PC-3 (cell line): Measurements from ENCODE around the gene LRRC61. TPM values are rescaled to one million over a fixed set of nuclear protein-coding genes. Genes with fewer than 3 reads are reported as not detected.

ENCODE experiments used
- ATAC-seq: fragments of 200-7000 bp; cut with Tn5 transposase; 2 replicates; pipeline ENCODE4 v1.9.1; 2020; ENCODE audit warnings: mild to moderate bottlenecking, moderate library complexity
- BruUV-seq: library from RNA; stranded (reverse); fragments of 400-500 nt; replicated peaks from 2 replicates; lab custom pipeline; 2021; lab: Mats Ljungman, UMichigan
- CTCF ChIA-PET: fragments of 300-600 bp; sonication (Branson Sonifier 250); formaldehyde crosslinking; loops from one replicate; lab custom pipeline; 2022; ENCODE audit warnings: antibody characterized with exemption; lab: Charles Lee
- POLR2A ChIA-PET: fragments of 300-600 bp; sonication (Branson Sonifier 250); formaldehyde crosslinking; loops from one replicate; lab custom pipeline; 2022; ENCODE audit warnings: antibody characterized with exemption; ENCODE audit not compliant: unreplicated experiment; lab: Charles Lee
- DNase-seq: peaks from one replicate; pipeline ENCODE4 v3.0.0-alpha.2; 2015
- H2AFZ ChIP-seq: fragments of 300-600 bp; sonication (generic); 2 replicates; pipeline ENCODE4 v1.6.0; 2016; ENCODE audit warnings: antibody characterized with exemption, low read length
- H3F3A ChIP-seq: fragments of 300-600 bp; sonication (generic); one replicate; pipeline ENCODE4 v1.6.0; 2017; ENCODE audit warnings: antibody characterized with exemption, low read length, control low read depth, mild to moderate bottlenecking; ENCODE audit not compliant: unreplicated experiment
- H3K27ac ChIP-seq: fragments of 300-600 bp; sonication (generic); 2 replicates; pipeline ENCODE4 v1.5.1; 2016; ENCODE audit warnings: mild to moderate bottlenecking, low read length
- H3K27me3 ChIP-seq: fragments of 300-600 bp; sonication (generic); 2 replicates; pipeline ENCODE4 v1.6.1; 2016; ENCODE audit warnings: low read length, mixed read lengths
- H3K36me3 ChIP-seq: fragments of 300-600 bp; sonication (generic); 2 replicates; pipeline ENCODE4 v1.6.1; 2016; ENCODE audit warnings: low read depth, mixed run types, low read length, mixed read lengths
- H3K4me1 ChIP-seq: fragments of 300-600 bp; sonication (generic); 2 replicates; pipeline ENCODE4 v1.5.1; 2016; ENCODE audit warnings: low read length; ENCODE audit not compliant: insufficient read depth
- H3K4me2 ChIP-seq: fragments of 300-600 bp; sonication (generic); 2 replicates; pipeline ENCODE4 v1.6.0; 2016; ENCODE audit warnings: low read length
- H3K4me3 ChIP-seq: fragments of 300-600 bp; sonication (generic); 2 replicates; pipeline ENCODE4 v1.5.1; 2016; ENCODE audit warnings: mild to moderate bottlenecking, low read length, mixed read lengths
- H3K79me2 ChIP-seq: fragments of 300-600 bp; sonication (generic); 2 replicates; pipeline ENCODE4 v1.6.1; 2017; ENCODE audit warnings: low read length, mixed read lengths
- H3K9ac ChIP-seq: fragments of 300-600 bp; sonication (generic); 2 replicates; pipeline ENCODE4 v1.6.0; 2016; ENCODE audit warnings: mild to moderate bottlenecking, low read length
- H3K9me2 ChIP-seq: fragments of 300-600 bp; sonication (generic); replicated peaks from 2 replicates; pipeline ENCODE4 v1.6.1; 2016; ENCODE audit warnings: mixed run types, low read length, mixed read lengths
- H3K9me3 ChIP-seq: fragments of 300-600 bp; sonication (generic); 2 replicates; pipeline ENCODE4 v1.6.1; 2016; ENCODE audit warnings: low read length, mixed read lengths
- H4K20me1 ChIP-seq: fragments of 300-600 bp; sonication (generic); 2 replicates; pipeline ENCODE4 v1.6.1; 2016; ENCODE audit warnings: low read length, mixed read lengths
- CTCF ChIP-seq: fragments of 300-600 bp; sonication (generic); conservative IDR thresholded peaks from 2 replicates; pipeline ENCODE4 v1.5.1; 2017; ENCODE audit warnings: antibody characterized with exemption, low read depth, mild to moderate bottlenecking, low read length
- EZH2 ChIP-seq: fragments of 300-600 bp; sonication (generic); IDR thresholded peaks from one replicate; pipeline ENCODE4 v1.6.1; 2017; ENCODE audit warnings: antibody characterized with exemption, mild to moderate bottlenecking, low read length; ENCODE audit not compliant: unreplicated experiment
- EZH2phosphoT487 ChIP-seq: fragments of 300-600 bp; sonication (generic); IDR thresholded peaks from 2 replicates; pipeline ENCODE4 v1.6.1; 2018; ENCODE audit warnings: mild to moderate bottlenecking, antibody characterized with exemption, low read length, borderline replicate concordance
- intact Hi-C: fragments of 100-400 bp; cut with micrococcal nuclease; formaldehyde crosslinking; loops from 2 replicates; pipeline ENCODE4 v1.9.0; 2023
- total RNA-seq: library from RNA; depleted of rRNA; stranded (reverse); fragments of >200 nt; gene quantifications from 2 replicates; pipeline ENCODE4 v1.2.3, GENCODE V29; 2014

The LRRC61 gene
- total RNA-seq, 1 experiment from 2014 or later, result 15.1 TPM

GRCh38 chr7:150332852-150333635 is 9.9 kb downstream of the LRRC61 start:
- H4K20me1 ChIP-seq, result no peaks in the 10 kb centered on the region
- H3K9me3 ChIP-seq, result no peaks in the 10 kb centered on the region
- POLR2A ChIA-PET, result no interaction called here
- H3F3A ChIP-seq, result no peaks in the 10 kb centered on the region
- no peaks in the 10 kb centered on the region for H3K4me1 ChIP-seq
- H3K79me2 ChIP-seq, result no peaks in the 10 kb centered on the region
- H3K36me3 ChIP-seq, result no peaks in the 10 kb centered on the region
- CTCF ChIA-PET, result no interaction called here
- H3K4me2 ChIP-seq, result no peak overlapping the region
- H3K4me3 ChIP-seq, result no peak overlapping the region
- H3K27me3 ChIP-seq, result no peaks in the 10 kb centered on the region
- no peak overlapping the region for H2AFZ ChIP-seq
- TF ChIP-seq CTCF (no peak), EZH2 (no peak), EZH2phosphoT487 (no peak)
- no peak overlapping the region for H3K9ac ChIP-seq
- intact Hi-C loops, result no loop called here
- no peak overlapping the region for H3K27ac ChIP-seq
- H3K9me2 ChIP-seq, result no peaks in the 10 kb centered on the region
- DNase-seq (no peak), ATAC-seq (no peak)
- BruUV-seq, result no TSS peak

GRCh38 chr7:150333659-150334058 is 10.5 kb downstream of the LRRC61 start:
- ATAC-seq, result no peak

More at GRCh38 chr7:150333659-150334058, 10.5 kb downstream of the LRRC61 start:
- POLR2A ChIA-PET, result no interaction called here
- Histone ChIP-seq H4K20me1 (no peaks in the 10 kb centered on the region), H3K27me3 (no peaks in the 10 kb centered on the region), H3K9me2 (no peaks in the 10 kb centered on the region), H2AFZ (no peak overlapping the region), H3K4me3 (no peak overlapping the region), H3K4me2 (no peak overlapping the region), H3K27ac (no peak overlapping the region), H3K4me1 (no peaks in the 10 kb centered on the region), H3K79me2 (no peaks in the 10 kb centered on the region), H3K36me3 (no peaks in the 10 kb centered on the region), H3K9me3 (no peaks in the 10 kb centered on the region), H3K9ac (no peak overlapping the region), H3F3A (no peaks in the 10 kb centered on the region)
- no TSS peak for BruUV-seq
- CTCF ChIA-PET, result no interaction called here
- DNase-seq, result no peak
- intact Hi-C loops, result no loop called here
- no peak for TF ChIP-seq CTCF
- TF ChIP-seq EZH2phosphoT487, result no peak
- no peak for TF ChIP-seq EZH2
